GM12891 (cell line): ENCODE results near the gene SIKE1.
"Not testable (repeated sequence)": the region's sequence is repeated elsewhere in the genome, so short reads cannot be mapped to it uniquely, and the experiment has no call there.

Experiments
- DNase-seq: peaks from one replicate; pipeline ENCODE4 v3.0.0; 2011; ENCODE audit warnings: low spot score; ENCODE audit not compliant: insufficient read length
- FAIRE-seq: peaks from 2 replicates; lab custom pipeline; 2011; peaks lifted over from hg19 to GRCh38; lab: Jason Lieb, UNC
- PAX5 ChIP-seq: IDR thresholded peaks from 2 replicates; pipeline ENCODE4 v1.6.1; 2011; ENCODE audit warnings: low read length, moderate library complexity, mild to moderate bottlenecking; ENCODE audit not compliant: insufficient read depth, severe bottlenecking
- POLR2A ChIP-seq: IDR thresholded peaks from 2 replicates; pipeline ENCODE4 v1.6.1; 2011; ENCODE audit warnings: low read depth, low read length, control low read depth
- POLR2AphosphoS5 ChIP-seq: IDR thresholded peaks from 2 replicates; pipeline ENCODE4 v1.6.1; 2011; ENCODE audit warnings: low read depth, low read length, control low read depth
- POU2F2 ChIP-seq: IDR thresholded peaks from 2 replicates; pipeline ENCODE4 v1.6.1; 2011; ENCODE audit warnings: low read depth, mild to moderate bottlenecking, control low read depth, low read length, moderate library complexity
- SPI1 ChIP-seq: IDR thresholded peaks from 2 replicates; pipeline ENCODE4 v1.6.1; 2011; ENCODE audit warnings: low read depth, low read length, control low read depth
- TAF1 ChIP-seq: IDR thresholded peaks from 2 replicates; pipeline ENCODE4 v1.6.1; 2011; ENCODE audit warnings: low read depth, low read length, control low read depth

SIKE1 gene

DNA sequence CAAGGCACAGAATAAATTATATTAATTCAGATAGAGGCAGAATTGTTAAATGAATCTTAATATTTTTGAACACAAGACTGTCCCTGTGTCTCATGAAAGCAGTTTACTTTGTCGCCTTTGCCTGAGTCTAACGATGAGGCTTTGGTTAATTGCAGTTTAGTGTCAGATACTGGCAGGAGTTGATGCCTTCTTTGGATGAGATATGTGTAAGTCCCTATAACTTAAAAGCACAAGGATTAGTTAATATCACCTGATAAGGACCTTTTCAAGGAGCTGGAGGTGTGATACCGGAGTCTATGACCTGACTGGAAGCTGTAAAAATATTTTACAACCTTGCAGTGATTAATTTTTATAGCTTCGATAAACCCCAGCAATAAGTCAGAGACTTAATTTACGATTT, 2.0 kb upstream of the SIKE1 start:
- no peak for FAIRE-seq
- TF ChIP-seq SPI1 (no peak), POU2F2 (no peak), TAF1 (no peak), PAX5 (no peak), POLR2AphosphoS5 (no peak), POLR2A (no peak)
- no peak for DNase-seq

DNA sequence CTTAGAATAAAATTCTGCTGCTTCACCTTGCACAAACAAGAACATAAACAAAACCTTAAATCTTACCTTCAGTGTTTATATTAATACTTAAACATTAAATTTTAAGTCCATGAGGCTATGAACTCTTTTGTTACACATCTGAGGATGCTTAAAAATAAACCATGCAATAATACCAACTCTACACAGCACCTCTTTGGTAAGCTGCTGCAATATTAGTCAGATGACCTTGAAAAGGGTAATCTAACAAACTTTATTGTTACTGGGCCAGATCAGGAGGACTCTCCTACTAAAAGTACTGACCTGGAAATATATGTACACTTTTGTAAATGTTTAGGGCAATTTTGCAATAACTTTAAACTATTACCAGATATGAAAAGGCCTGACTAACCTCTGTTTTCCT, 763 bp downstream of the SIKE1 start:
- FAIRE-seq (no peak), DNase-seq (no peak)
- TF ChIP-seq POU2F2, result no peak
- TF ChIP-seq SPI1, result no peak
- no peak for TF ChIP-seq POLR2AphosphoS5
- no peak for TF ChIP-seq PAX5
- TF ChIP-seq TAF1, result no peak
- no peak for TF ChIP-seq POLR2A

DNA sequence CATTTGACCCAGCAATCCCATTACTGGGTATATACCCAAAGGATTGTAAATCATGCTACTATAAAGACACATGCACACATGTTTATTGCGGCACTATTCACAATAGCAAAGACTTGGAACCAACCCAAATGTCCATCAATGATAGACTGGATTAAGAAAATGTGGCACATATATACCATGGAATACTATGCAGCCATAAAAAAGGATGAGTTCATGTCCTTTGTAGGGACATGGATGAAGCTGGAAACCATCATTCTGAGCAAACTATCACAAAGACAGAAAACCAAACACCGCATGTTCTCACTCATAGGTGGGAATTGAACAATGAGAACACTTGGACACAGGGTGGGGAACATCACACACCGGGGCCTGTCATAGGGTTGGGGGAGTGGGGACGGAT, 3.8 kb downstream of the SIKE1 start:
- not testable (repeated sequence) for DNase-seq, FAIRE-seq

DNA sequence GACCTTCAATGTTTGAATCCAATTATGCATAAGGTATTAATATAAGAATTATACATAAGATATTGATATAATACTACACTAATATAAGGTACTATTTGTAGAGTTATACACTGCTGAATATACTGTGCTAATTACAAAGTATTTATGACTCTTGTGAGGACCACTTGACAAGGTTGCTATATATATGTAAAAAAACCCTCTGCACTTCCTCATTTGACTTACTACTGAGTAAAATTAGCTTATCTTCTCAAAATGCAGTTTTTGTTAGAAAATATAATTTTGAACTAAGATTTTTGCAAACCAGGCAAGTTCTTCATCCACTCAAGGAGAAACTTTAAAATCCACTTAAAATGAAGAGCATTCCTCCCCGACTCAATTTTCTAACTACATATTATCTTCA, 8.5 kb downstream of the SIKE1 start:
- TF ChIP-seq SPI1 (peak; percentile 61; the same call in 1 of the 2 replicates), POLR2A (no peak), PAX5 (no peak), POLR2AphosphoS5 (no peak), POU2F2 (no peak)
- DNase-seq (no peak), FAIRE-seq (no peak)

DNA sequence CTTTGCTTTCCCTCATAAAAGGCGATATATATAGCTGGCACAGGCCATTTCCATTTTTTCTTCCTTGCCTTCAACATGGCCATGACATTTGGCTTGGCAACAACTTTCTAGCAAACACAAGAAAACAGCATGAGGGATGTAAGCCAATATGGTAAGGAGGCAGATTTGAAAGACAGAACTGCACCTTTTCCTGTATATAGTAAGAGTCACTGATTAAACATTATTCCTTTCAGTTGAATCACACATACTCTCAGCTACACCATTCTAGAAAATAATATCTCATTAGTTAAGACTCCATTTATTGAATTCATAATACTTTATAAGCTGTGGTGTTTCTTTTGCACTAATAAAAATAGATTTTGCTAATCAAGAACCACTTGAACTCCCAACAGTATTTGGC, 9.5 kb downstream of the SIKE1 start:
- TF ChIP-seq POU2F2, result no peak
- no peak for TF ChIP-seq PAX5
- TF ChIP-seq POLR2AphosphoS5, result no peak
- no peak for TF ChIP-seq POLR2A
- no peak for TF ChIP-seq TAF1
- no peak for TF ChIP-seq SPI1
- no peak for DNase-seq
- no peak for FAIRE-seq

DNA sequence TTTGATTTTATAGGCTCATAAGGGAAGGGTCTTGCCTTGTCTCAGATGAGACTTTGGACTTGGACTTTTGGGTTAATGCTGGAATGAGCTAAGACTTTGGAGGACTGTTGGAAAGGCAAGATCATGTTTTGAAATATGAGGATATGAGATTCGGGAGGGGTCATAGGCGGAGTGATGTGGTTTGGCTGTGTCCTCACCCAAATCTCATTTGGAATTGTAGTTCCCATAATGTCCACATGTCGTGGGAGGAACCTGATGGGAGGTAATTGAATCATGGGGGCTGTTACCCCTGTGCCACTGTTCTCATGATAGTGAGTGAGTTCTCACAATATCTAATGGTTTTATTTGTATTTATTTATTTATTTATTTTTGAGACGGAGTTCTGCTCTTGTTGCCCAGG, 15.8 kb downstream of the SIKE1 start:
- no peak for TF ChIP-seq PAX5
- TF ChIP-seq POU2F2, result no peak
- TF ChIP-seq TAF1, result no peak
- TF ChIP-seq POLR2AphosphoS5, result no peak
- no peak for TF ChIP-seq POLR2A
- no peak for TF ChIP-seq SPI1
- FAIRE-seq (no peak), DNase-seq (no peak)

DNA sequence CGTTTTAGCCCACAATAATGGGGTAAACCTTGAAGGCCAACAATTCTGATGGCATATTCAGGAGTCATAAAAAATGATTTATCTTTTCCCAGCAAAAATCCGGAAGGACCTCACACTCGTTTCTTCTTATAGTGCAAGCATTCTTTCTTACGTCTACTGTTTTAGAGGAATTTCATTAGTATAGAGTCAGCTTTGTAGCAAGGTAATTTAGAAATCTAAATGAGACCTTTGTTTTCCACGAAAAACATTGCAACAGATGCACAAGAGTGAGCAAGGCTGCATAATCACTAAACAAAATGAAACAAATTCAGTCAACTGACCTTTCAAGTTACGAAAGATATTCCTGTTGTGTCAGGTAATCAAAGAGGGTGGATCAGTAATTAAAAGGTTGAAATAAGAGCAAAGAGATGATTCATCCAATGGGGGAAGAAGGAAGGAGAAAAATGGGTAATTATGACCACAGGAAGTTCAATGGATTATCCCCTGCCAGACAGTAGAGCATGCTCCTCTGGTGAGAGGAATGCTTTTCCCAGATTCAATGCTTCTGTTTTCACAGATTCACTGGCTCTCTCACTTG, 22.1 kb downstream of the SIKE1 start:
- DNase-seq (no peak), FAIRE-seq (no peak)
- TF ChIP-seq POLR2A (no peak), POU2F2 (no peak), PAX5 (no peak), POLR2AphosphoS5 (no peak), TAF1 (no peak)

DNA sequence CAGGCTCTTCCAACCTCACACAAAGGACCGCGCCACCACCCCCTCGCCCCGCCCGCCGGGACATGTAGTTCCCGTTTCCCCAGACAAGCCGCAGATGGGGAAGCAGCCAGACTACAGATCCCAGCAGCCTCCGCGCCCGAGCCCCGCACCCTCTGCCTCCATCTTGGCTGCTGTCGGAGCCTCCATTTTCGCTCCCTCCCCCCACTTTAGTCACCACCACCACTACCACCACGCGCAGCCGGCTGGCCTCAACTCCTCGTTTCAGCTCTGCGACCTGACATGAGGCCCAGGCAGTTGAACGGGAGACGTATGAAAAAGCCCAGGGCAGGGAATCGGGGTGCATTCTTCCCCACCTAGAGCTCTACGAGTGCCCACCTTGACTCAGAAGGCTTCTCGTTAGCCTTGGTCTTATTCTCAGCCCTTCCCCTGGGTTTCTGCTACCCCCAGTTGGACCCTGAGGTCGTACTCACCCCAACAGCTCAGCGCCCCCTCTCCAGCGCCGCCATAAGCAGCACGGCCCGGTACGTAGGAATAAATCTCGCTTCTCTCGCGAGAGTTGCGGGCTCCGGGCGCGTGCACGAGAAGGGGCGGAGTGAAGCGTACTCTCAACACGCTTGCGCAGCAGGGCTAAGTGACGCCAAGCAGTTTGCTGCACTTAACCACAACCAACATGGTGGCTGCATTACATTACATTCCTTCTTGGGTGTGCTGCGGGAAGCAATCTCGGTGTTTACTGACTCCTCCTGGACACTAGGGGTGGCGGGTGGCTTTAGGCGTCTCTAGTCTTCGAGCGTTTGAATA, 22.8 kb downstream of the SIKE1 start, which contains the start of gene CSDE1:
Gene CSDE1, minus strand, starts transcription at position 530 of the 801 bp plus-strand sequence. CDS start 18,094 bp downstream, outside the sequence.
- DNase-seq (peak; percentile 61), FAIRE-seq (peak; percentile 99)
- TF ChIP-seq PAX5, result no peak
- peak; percentile 96 for TF ChIP-seq POLR2AphosphoS5
- TF ChIP-seq SPI1, result peak; percentile 32; the same call in 1 of the 2 replicates
- TF ChIP-seq TAF1, result peak; percentile 97
- TF ChIP-seq POU2F2, result peak; percentile 52; the same call in 1 of the 2 replicates
- peak; percentile 96 for TF ChIP-seq POLR2A

DNA sequence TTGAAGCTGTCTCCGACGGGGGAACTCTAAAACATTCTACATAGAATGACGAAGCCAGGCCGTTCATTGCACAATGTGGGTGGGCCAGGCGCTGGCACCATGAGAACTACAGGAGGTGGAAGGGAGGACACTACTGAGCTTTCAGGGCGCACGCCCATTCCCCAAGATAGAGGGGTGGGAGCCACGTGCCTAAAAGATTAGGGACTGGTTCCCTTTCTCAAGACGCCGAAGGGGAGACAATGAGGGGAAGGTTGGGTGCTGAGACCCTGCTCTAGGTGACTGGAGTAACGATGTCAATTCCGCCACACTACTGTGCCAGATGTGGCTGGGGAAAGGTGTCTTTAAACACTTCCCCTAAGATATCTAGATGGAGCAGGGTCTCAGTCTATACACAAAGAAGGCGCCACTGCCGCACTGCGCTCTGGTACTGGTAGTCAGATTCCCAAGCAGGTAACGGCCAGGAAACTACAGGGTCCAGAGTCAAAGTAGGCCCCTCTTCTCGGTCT, 23.5 kb downstream of the SIKE1 start:
- no peak for TF ChIP-seq POLR2AphosphoS5
- no peak for TF ChIP-seq SPI1
- no peak for TF ChIP-seq TAF1
- no peak for TF ChIP-seq PAX5
- TF ChIP-seq POU2F2, result no peak
- no peak for TF ChIP-seq POLR2A
- no peak for DNase-seq
- FAIRE-seq, result peak; percentile 13
